Activated T-cell treated with anti-CD3 and anti-CD28 coated beads for 24 hours (primary cell): ENCODE measurements around the gene IFNL1.
"Not testable (repeated sequence)": the region's sequence is repeated elsewhere in the genome, so short reads cannot be mapped to it uniquely, and the experiment has no call there.

Source experiments
- DNase-seq: peaks from one replicate; pipeline ENCODE4 v3.0.0-alpha.2; 2020; ENCODE audit warnings: low read depth

IFNL1 gene

DNA sequence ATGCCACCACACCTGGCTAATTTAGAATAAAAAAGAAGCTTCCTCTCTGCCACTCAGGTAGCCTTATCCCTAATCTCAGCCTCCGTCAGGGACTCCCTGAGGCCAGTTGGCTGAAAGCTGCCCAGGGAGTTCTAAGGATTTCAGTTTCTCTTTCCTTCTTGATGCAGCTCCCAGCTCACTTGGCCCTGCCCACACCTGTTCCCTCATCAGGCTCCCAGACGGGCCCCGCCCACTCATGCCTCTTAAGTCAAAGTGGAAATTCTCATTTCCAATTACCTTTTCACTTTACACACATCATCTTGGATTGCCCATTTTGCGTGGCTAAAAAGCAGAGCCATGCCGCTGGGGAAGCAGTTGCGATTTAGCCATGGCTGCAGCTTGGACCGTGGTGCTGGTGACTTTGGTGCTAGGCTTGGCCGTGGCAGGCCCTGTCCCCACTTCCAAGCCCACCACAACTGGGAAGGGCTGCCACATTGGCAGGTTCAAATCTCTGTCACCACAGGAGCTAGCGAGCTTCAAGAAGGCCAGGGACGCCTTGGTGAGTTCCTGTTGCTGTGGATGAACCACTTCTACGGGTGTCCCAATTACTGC is at the start of gene IFNL1:
Gene IFNL1 (plus strand): TSS at position 353 of the 591 bp plus-strand sequence. CDS start 15 bp downstream, at position 368.
- DNase-seq, result no peak

DNA sequence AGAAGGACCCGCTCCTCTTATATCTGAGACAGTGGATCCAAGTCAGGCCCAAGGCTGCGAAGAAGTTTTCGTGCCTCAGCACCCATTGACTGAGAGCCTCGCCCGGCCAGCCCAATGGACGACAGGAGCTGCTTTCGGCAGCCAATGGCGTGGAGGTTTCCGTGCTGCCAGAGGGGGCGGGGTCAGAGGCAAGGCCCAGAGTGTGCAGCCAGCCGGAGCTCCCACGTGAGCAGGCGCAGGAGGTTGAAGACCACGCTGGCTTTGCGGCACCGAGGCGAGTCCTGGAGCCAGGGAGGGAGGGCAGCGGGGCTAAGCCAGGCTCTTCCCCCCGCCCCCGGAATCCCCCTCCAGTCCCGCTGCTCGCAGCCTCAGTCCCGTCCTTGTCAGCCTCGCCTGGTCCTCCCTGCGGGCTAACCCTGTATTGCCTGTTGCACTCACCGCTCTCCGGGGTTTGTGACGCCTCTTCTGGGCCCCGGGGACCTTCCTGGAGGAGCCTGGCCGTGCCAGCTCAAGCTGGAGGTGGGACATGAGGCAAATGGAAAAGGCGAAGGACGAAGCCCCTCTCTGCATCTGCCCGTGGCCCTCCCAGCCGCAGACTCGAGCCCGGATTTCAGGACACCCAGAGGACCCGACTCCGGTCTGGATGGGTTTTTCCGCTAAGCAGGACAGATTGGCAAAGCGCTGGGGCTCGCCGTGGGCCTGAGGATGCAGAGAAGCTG is 49.1 kb upstream of the IFNL1 start:
- peak; percentile 19 for DNase-seq

DNA sequence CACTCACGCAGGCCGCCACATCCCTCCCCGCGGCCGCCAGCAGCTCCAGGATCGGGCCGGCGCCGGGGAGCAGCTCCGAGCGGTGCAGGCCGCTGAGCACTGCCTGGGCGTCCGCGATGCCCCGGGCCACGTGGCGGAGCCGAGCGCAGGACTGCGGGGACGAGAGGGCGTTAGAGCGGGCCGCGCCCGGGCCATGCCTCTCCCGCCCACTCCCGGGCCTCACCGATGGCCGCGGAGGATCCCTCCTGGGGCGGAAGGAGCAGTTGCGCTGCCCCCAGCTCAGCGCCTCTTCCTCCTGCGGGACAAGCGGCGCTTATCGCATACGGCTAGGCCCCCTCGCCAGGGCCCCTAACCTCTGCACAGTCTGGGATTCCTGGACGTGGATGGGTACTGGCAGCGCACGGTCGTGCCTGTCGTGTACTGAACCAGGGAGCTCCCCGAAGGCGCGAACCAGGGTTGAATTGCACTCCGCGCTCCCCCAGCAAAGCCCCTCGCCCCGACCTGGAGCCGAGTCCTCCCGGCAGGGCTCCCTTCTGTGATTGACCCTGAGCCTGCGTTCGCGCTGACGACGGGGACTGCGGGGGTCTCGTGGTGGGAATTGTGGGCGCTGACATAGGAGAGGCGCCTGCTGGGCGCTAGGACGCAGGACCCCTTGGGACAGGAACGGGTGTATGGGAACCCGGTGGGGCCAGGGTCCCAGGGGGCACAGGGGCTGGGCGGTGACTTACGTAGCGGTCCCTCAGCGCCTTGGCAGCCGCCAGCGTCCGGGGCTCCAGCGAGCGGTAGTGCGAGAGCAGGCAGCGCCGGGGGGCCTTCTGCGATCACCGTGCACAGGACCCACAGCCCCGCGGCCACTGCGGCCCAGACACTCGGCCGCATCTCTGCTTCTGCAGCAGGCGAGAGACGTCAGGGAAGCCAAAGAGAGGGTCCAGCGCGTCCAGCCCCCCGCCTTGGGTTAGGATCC is 48.2 kb upstream of the IFNL1 start:
- DNase-seq, result no peak

DNA sequence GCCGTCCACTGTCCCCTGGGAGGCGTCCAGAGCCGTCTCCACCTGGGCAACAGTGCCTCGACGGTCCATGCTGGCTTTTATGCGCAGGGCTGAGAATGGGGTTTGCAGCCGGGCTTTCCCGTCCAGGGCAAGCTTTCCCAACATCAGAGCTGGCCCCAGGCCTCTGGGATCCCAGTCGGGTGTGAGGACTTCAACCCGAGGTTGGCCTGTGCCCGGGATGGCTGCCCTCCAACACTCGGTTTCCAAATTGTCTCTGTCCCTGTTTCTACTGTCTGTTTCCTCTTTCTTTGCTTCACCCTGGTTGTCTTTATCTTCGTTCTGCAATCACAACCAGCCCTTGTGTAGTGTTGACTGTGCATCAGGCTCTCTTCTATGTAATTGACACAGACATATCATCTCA is 47.4 kb upstream of the IFNL1 start, which contains the start of gene IFNL4:
Gene IFNL4 (minus strand): TSS at position 51 of the 400 bp plus-strand sequence.
- no peak for DNase-seq

DNA sequence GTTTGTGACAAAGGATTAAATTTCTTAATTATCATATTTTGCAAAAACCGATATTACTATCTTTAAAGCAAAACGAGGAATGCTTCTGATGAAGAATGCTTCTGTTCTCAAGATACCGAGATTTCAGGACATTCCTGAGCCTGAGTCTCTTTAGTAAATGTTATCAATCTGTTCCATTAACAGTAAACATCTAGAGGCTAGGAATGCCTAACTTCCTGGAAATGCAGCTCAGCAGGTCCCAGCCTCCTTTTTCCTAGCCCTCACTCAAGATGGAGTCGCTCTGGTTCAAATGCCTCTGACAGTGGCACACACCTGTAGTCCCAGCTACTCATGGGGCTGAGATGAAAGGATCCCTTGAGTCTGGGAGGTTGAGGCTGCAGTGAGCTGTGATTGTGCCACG is 45.1 kb upstream of the IFNL1 start:
- no peak for DNase-seq

DNA sequence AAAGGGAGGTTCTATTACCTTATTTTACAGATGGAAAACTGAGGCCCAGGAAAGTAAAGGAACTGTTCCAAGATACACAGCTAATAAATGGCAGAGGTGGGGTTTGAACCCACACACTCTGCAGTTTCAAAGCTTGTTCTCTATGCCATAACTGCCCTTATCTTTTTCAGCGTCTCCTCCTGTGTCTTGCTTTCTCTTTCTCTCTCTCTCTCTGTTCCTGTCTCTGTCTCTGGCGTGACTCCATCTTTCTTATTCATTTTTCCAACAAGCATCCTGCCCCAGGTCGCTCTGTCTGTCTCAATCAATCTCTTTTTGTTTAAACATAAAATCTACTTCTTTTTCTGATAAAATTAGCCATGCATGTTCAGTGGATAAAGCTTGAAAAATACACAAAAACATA is 44.4 kb upstream of the IFNL1 start:
- no peak for DNase-seq

DNA sequence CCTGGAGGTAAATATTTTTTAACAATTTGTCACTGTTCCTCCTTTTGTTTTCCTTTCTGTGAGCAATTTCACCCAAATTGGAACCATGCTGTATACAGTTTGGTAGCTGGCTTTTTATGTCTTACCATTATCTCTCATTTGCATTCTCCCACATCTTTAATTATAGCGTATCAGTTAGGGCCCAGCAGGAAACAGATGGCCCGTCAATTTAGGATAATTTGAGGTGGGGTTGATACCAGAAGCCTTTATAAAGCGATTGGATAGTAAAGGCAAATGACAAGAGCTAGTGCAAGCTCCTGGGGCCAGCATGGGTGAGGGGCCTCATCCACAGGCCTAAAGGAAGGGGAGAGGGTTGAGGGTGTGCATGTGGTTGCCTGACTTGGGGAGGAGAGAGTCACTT is 43.7 kb upstream of the IFNL1 start:
- no peak for DNase-seq

DNA sequence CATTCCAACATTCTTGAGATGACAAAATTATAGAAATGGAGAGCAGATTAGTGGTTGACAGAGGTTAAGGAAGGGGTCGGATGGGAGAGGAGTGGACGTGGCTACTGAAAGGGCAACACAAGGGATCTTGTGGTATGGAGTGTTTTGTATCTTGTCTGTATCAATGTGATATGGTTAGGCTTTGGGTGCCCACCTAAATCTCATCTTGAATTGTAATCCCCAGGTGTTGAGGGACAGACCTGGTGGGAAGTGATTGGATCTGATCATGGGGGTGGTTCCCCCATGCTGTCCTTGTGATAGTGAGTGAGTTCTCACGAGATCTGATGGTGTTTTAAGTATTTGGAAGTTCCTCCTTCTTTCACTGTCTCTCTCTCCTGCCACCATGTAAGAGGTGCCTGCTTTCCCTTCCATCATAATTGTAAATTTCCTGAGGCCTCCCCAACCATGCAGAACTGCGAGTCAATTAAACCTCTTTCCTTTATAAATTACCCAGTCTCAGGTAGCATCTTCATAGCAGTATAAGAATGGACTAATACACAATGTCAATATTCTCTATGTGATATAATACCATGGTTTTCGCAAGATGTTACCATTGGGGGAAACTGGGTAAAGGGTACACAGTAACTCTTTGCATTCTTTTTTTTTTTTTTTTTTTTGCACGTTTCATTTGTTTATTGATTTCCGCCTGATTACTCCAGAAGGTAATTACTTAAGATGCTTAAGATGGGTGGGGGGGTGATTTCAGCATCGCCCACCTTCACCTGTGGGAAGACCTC is 42.6 kb upstream of the IFNL1 start:
- no peak for DNase-seq

DNA sequence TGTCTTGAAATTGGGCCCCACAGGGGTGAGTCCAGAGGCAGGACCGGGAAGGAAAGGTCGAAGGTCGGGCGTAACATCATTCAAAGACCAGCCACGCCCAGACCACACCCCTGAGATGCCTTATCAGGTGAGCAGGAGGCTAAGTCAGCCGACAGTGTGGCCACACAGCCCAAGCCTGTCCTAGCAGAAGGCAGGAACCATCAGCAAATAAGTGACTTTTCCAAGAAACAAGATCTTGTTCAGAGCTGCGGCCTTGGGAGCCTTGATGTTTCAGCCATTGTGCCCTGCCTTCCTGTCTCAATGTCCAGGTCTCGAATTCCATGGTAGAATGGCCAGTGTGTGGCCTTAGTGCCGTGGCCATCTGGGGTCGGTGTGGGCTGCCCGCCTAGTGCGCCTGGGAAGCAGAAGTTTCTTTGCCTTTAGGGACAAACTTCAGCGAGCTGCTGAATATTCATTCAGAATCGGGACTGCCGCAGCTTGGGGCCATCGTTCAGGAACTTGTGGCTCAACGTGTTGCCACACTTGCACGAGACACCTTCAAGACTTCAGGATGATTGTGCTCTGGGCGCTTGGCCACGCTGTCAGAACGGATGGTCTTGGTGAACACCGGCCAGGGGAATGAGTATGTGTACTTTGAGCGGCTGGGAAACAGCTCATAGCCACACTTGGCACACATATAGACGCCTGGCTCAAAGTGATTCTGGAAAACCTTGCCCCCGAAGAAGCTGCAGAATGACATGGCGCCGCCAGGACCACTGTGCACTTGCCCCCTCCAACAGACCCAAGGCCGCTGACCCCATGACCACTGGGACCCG is 41.5 kb upstream of the IFNL1 start:
- DNase-seq, result no peak

DNA sequence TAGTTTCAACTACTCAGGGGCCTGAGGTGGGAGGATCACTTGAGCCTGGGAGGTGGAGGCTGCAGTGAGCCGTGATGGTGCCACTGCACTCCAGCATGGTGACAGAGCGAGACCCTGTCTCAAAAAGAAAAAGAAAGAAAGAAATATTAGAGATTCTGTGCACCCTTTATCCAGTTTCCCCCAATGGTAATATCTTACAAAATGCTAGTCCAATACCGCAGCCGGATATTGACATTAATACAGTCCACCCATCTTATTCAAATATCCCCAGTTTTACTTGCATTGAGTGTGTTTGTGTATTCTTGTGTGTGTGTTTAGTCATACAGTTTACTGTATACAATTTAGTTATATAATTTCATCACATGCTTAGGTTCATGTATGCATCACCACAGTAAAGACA is 39.0 kb upstream of the IFNL1 start:
- no peak for DNase-seq

DNA sequence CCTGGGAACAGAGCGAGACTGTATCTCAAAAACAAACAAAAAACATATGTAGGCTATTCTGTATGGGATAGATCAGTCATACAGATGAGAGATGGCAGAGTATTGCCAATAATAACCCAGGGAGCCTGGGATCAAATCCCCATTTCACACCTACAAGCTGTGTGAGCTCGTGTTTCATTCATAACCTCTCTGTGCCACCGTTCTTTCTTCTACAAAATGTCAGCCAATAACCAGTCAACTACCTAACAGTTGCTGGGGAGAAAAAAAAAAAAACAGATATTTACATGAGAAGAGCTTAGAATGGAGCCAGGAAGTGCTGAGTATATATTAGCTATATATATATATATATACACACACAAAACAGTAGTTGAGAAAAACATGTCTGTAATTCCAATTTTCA is 34.5 kb upstream of the IFNL1 start:
- no peak for DNase-seq

DNA sequence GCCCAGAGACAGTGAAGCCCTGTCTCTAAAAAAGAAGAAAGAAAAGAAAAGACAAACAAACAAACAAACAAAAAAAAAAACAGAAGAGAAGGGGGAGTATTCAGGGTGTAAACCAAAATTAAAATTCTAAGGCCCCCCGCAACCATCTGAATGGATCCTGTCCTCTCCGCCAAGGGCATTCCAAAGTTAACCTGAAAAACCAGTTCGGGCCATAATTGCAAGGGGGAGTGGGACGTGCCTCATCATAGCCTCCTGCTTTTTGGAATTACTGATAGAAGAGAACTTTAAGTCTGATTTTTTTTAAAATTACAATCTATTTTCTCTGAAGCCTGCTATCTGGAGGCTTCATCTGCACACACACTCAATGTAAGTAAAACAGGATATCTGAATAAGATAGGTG is 33.7 kb upstream of the IFNL1 start:
- DNase-seq, result no peak

DNA sequence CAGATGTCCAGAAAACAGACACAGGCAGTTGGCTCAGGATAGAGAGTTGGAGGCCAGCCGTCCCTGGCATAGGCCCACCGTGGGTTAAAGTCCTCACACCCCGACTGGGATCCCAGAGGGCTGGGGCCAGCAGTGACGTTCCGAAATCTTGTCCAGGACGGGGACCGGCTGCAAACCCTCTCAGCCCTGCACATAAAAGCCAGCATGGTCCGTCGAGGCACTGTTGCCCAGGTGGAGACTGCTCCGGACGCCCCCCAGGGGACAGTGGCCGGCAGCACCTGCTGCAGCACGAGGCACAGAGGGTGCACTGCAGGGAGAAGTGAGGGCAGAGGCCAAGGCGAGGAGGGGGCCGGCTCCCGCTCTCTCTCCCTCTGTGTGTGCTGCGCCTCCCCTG is 32.3 kb upstream of the IFNL1 start:
- DNase-seq, result no peak

DNA sequence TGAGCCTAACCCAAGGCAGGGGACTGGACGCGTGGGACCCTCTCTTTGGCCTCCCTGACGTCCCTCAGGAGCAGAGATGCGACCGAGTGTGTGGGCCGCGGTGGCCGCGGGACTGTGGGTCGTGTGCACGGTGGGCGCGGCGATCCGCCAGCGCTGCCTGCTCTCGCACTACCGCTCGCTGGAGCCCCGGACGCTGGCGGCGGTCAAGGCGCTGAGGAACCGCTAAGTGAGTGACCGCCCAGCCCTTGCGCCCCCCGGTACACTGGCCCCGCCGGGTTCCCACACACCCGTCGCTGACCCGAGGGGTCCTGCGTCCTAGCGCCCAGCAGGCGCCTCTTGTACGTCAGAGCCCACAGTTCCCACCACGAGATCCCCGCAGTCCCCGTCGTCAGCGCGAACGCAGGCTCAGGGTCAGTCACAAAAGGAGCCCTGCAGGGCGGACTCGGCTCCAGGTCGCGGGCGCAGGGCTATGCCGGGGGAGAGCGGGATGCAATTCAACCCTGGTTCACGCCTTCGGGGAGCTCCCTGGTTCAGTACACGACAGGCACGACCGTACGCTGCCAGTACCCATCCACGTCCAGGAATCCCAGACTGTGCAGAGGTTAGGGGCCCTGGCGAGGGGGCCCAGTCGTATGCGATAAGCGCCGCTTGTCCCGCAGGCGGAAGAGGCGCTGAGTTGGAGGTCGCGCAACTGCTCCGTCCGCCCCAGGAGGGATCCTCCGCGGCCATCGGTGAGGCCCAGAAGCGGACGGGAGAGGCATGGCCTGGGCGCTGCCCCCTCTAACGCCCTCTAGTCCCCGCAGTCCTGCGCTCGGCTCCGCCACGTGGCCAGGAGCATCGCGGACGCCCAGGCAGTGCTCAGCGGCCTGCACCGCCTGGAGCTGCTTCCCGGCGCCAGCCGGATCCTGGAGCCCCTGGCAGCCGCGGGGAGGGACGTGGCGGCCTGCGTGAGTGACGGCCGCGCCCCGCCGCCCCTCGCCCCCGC is 31.6 kb upstream of the IFNL1 start:
- DNase-seq, result no peak

DNA sequence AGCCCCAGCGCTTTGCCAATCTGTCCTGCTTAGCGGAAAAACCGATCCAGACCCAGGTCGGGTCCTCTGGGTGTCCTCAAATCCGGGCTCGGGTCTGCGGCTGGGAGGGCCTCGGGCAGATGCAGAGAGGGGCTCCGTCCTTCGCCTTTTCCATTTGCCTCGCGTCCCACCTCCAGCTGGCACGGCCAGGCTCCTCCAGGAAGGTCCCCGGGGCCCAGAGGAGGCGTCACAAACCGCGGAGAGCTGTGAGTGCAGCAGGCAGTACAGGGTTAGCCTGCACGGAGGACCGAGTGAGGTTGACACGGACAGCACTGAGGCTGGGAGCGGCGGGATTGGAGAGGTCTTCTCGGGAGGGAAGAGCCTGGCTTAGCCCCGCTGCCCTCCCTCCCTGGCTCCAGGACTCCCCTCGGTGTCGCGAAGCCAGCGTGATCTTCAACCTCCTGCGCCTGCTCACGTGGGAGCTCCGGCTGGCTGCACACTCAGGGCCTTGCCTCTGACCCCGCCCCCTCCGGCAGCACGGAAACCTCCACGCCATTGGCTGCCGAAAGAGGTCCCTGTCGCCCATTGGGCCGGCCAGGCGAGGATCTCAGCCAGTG is 30.8 kb upstream of the IFNL1 start:
- DNase-seq, result no peak

DNA sequence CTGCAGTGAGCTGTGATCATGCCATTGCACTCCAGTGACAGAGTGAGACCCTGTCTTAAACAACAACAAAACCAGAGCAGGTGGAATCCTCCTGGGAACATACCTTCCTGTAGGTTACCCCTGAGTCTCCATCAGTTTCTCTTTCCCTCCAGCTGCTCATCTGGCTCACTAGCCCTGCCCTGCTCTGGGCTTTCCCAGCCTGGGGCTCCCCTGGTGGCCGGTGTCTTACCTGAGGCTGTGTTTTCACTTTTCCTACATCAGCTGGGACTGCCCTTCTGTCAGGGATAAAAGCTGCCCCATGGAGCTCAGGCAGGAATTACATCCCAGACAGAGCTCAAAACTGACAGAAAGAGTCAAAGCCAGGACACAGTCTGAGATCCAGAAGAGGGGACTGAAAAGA is 28.1 kb upstream of the IFNL1 start, which contains the start of gene IFNL2:
Gene IFNL2 (plus strand): TSS at position 312 of the 400 bp plus-strand sequence. CDS start 173 bp downstream, outside the sequence.
- not testable (repeated sequence) for DNase-seq

DNA sequence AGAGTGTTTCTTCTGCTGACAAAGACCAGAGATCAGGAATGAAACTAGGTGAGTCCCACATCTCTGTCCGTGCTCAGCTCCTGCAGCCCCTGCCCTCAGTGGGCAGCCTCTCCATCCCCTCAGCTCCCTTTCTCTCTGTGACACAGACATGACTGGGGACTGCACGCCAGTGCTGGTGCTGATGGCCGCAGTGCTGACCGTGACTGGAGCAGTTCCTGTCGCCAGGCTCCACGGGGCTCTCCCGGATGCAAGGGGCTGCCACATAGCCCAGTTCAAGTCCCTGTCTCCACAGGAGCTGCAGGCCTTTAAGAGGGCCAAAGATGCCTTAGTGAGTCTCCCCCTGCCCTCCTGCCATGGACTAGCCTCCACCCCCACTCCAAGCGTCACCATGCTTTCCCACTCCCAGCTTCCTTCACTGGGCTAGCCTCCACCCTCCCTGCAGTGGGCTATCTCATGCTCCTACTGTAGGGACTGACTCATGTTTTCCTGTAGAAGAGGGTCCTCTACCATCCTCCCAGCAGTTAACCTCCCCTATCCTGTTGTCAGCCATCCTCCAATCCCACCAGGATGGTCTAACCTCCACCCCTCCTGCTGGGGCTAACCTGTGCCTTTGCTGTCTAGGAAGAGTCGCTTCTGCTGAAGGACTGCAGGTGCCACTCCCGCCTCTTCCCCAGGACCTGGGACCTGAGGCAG is 27.5 kb upstream of the IFNL1 start:
- DNase-seq, result not testable (repeated sequence)

DNA sequence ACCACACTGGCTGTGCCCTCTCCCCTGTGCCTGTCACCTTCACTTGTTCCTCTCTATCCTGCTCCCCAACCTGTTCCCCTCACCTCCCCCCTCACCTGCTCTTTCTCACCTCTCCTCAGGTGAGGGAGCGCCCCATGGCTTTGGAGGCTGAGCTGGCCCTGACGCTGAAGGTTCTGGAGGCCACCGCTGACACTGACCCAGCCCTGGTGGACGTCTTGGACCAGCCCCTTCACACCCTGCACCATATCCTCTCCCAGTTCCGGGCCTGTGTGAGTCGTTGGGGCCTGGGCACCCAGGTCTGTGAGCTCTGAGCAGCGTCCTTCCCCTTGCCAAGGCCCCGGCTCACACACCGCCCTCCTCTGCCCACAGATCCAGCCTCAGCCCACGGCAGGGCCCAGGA is 26.8 kb upstream of the IFNL1 start:
- not testable (repeated sequence) for DNase-seq
